GM12864 (cell line): ENCODE data around the gene PRKAR1A.

Source experiments
- DNase-seq: peaks from one replicate; pipeline ENCODE4 v3.0.0-alpha.2; 2011; ENCODE audit warnings: low read depth
- H3K4me3 ChIP-seq: 2 replicates; pipeline ENCODE4 v1.5.1; 2011; ENCODE audit warnings: mild to moderate bottlenecking, low read depth, low read length, control low read depth
- CTCF ChIP-seq: IDR thresholded peaks from 2 replicates; pipeline ENCODE4 v1.5.1; 2011; ENCODE audit warnings: low read depth, mild to moderate bottlenecking, moderate library complexity, low read length, control low read depth, inconsistent platforms; ENCODE audit errors: missing control alignments

PRKAR1A gene

GRCh38 chr17:68595986-68596385 is 83.8 kb downstream of the PRKAR1A start:
- H3K4me3 ChIP-seq: no peak overlapping the region
- DNase-seq: no peak
- no peak for TF ChIP-seq CTCF

GRCh38 chr17:68596411-68596945 is 84.2 kb downstream of the PRKAR1A start:
- no peak for TF ChIP-seq CTCF
- H3K4me3 ChIP-seq: no peak overlapping the region
- no peak for DNase-seq

- TF ChIP-seq CTCF: no peak
- no peak overlapping the region for H3K4me3 ChIP-seq
- DNase-seq: no peak
Observed at GRCh38 chr17:68598074-68598473, 85.8 kb downstream of the PRKAR1A start.

GRCh38 chr17:68598545-68598961 is 86.3 kb downstream of the PRKAR1A start:
- no peak for DNase-seq
- no peak for TF ChIP-seq CTCF
- H3K4me3 ChIP-seq: no peak overlapping the region

GRCh38 chr17:68599091-68599490 is 86.9 kb downstream of the PRKAR1A start:
- DNase-seq: no peak
- no peak for TF ChIP-seq CTCF
- no peak overlapping the region for H3K4me3 ChIP-seq

GRCh38 chr17:68599552-68600066 is 87.4 kb downstream of the PRKAR1A start:
- H3K4me3 ChIP-seq: no peak overlapping the region
- TF ChIP-seq CTCF: no peak
- no peak for DNase-seq

GRCh38 chr17:68600067-68600930 is 88.1 kb downstream of the PRKAR1A start:
- DNase-seq: no peak
- TF ChIP-seq CTCF: no peak
- H3K4me3 ChIP-seq: no peak overlapping the region
